Ovary (tissue), 3 donors: ENCODE data around the gene EML2.

Source experiments
- CTCF ChIP-seq, 3 donors: fragments of 450-650 bp in 2 of 3; fragments of 200-600 bp in 1 of 3; IDR thresholded peaks; one replicate each; pipeline versions ENCODE4 v1.5.1 to v1.8.0; 2016 to 2022; ENCODE audit warnings: antibody characterized with exemption in 3 of 3, mild to moderate bottlenecking in 1 of 3
- EP300 ChIP-seq: sonication (generic); formaldehyde crosslinking; IDR thresholded peaks from one replicate; pipeline ENCODE4 v1.6.1; 2017; ENCODE audit warnings: antibody characterized with exemption
- POLR2A ChIP-seq: fragments of 450-650 bp; IDR thresholded peaks from one replicate; pipeline ENCODE4 v1.6.1; 2017; ENCODE audit warnings: antibody characterized with exemption, mild to moderate bottlenecking, moderate library complexity
- donor health status: DM: no; HTN: no; CAD: no.

- TF ChIP-seq POLR2A (no peak), CTCF (IDR thresholded peaks at IDR 0.05) (no peak), EP300 (no peak)
These were observed 6.6 kb downstream of the EML2 start for GRCh38 chr19:45632468-45633196.
